ENCODE results near the gene DNAJC5. TPM values are rescaled to one million over a fixed set of nuclear protein-coding genes. Genes with fewer than 3 reads are reported as not detected.
"Not testable (repeated sequence)": the region's sequence is repeated elsewhere in the genome, so short reads cannot be mapped to it uniquely, and the experiment has no call there.

Gene DNAJC5
- total RNA-seq, 2 experiments from 2014 or later = 27.5 to 27.7 TPM

DNA sequence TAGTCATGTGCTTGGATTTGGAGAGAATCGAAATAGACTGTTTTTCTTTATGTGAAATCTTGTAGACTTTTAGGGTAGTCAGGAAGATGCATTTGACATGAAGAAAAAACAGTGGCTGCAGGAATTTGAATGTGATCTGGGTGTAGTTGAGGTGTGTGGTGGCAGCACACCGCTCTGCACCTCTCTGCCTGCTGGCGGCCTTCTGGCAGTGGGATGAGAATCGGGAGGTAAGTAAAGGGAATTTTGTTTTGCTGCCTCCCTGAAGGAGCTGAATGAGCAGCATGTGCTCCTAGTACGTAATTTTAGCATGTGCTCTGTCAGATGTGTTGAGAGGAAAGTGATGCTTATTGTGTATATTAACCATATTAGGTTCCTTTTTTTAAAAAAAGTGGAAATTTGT lies 26.7 kb upstream of the DNAJC5 start:
- intact Hi-C loops (cut with micrococcal nuclease; ENCODE audit: unreplicated experiment) = loop anchor here (5.0 to 10.0 kb wide), 2 partner anchors 104 to 333 kb away; partner anchors contain the start of gene PTK6
- CTCF ChIA-PET (ENCODE audit: unreplicated experiment) = no interaction called here
- peaks cover 7% of the 10 kb centered on the region for H3K4me1 ChIP-seq (ENCODE audit: insufficient read depth, low read length, poor library complexity, severe bottlenecking)
- H3K79me2 ChIP-seq (ENCODE audit: insufficient read depth, low read depth, low read length) = peaks cover 33% of the 10 kb centered on the region
- no peaks in the 10 kb centered on the region for H3K9me2 ChIP-seq (ENCODE audit: insufficient read depth, low read length)
- no peak overlapping the region for H3K4me2 ChIP-seq (ENCODE audit: low read length)
- H3K9me3 ChIP-seq (ENCODE audit: low read length) = no peaks in the 10 kb centered on the region
- TSS peak; percentile 23 for BruUV-seq (replicated peaks)
- TF ChIP-seq EZH2phosphoT487 (IDR thresholded peaks at IDR 0.05; ENCODE audit: borderline replicate concordance, low read depth, low read length) = no peak
- TF ChIP-seq, protein P1, sequence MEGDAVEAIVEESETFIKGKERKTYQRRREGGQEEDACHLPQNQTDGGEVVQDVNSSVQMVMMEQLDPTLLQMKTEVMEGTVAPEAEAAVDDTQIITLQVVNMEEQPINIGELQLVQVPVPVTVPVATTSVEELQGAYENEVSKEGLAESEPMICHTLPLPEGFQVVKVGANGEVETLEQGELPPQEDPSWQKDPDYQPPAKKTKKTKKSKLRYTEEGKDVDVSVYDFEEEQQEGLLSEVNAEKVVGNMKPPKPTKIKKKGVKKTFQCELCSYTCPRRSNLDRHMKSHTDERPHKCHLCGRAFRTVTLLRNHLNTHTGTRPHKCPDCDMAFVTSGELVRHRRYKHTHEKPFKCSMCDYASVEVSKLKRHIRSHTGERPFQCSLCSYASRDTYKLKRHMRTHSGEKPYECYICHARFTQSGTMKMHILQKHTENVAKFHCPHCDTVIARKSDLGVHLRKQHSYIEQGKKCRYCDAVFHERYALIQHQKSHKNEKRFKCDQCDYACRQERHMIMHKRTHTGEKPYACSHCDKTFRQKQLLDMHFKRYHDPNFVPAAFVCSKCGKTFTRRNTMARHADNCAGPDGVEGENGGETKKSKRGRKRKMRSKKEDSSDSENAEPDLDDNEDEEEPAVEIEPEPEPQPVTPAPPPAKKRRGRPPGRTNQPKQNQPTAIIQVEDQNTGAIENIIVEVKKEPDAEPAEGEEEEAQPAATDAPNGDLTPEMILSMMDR (conservative IDR thresholded peaks at IDR 0.05; ENCODE audit: low read length) = no peak
- no peak overlapping the region for H2AFZ ChIP-seq (ENCODE audit: low read length)
- H3K27ac ChIP-seq (ENCODE audit: low read depth, low read length, poor library complexity, severe bottlenecking) = no peak overlapping the region
- H4K20me1 ChIP-seq (ENCODE audit: insufficient read depth, low read length) = no peaks in the 10 kb centered on the region
- no peak for DNase-seq (ENCODE audit: low spot score)
- H3K36me3 ChIP-seq (ENCODE audit: insufficient read depth, low read length) = peaks cover 50% of the 10 kb centered on the region
- H3K4me3 ChIP-seq (ENCODE audit: low read depth, low read length, poor library complexity, severe bottlenecking) = no peak overlapping the region
- POLR2A ChIA-PET = no interaction called here

- Histone ChIP-seq H3K4me2 (ENCODE audit: low read length) (no peak overlapping the region), H2AFZ (ENCODE audit: low read length) (no peak overlapping the region), H3K4me1 (ENCODE audit: insufficient read depth, low read length, poor library complexity, severe bottlenecking) (no peaks in the 10 kb centered on the region), H3K27ac (ENCODE audit: low read depth, low read length, poor library complexity, severe bottlenecking) (no peak overlapping the region), H4K20me1 (ENCODE audit: insufficient read depth, low read length) (no peaks in the 10 kb centered on the region), H3K79me2 (ENCODE audit: insufficient read depth, low read depth, low read length) (no peaks in the 10 kb centered on the region), H3K36me3 (ENCODE audit: insufficient read depth, low read length) (peaks cover 90% of the 10 kb centered on the region), H3K4me3 (ENCODE audit: low read depth, low read length, poor library complexity, severe bottlenecking) (no peak overlapping the region), H3K9me3 (ENCODE audit: low read length) (peaks cover 6% of the 10 kb centered on the region; the same call in 1 of the 2 replicates), H3K9me2 (ENCODE audit: insufficient read depth, low read length) (no peaks in the 10 kb centered on the region)
- ChIA-PET CTCF (ENCODE audit: unreplicated experiment) (interaction anchor here (0.6 kb wide), 1 partner anchor 8 kb away, joined by 3 read pairs; no protein-coding TSS in a partner anchor), POLR2A (no interaction called here)
- BruUV-seq (replicated peaks) = no TSS peak
- TF ChIP-seq EZH2phosphoT487 (IDR thresholded peaks at IDR 0.05; ENCODE audit: borderline replicate concordance, low read depth, low read length) = no peak
- TF ChIP-seq, protein P1 (conservative IDR thresholded peaks at IDR 0.05; ENCODE audit: low read length) = no peak
- DNase-seq (ENCODE audit: low spot score) = no peak
- intact Hi-C loops (cut with micrococcal nuclease; ENCODE audit: unreplicated experiment) = no loop called here
Measured at GRCh38 chr20:63873477-63873971, 21.4 kb upstream of the DNAJC5 start.

- H3K27ac ChIP-seq (ENCODE audit: low read depth, low read length, poor library complexity, severe bottlenecking); intact Hi-C loops (cut with micrococcal nuclease; ENCODE audit: unreplicated experiment); H3K9me2 ChIP-seq (ENCODE audit: insufficient read depth, low read length); H4K20me1 ChIP-seq (ENCODE audit: insufficient read depth, low read length); H3K4me2 ChIP-seq (ENCODE audit: low read length); H2AFZ ChIP-seq (ENCODE audit: low read length); H3K79me2 ChIP-seq (ENCODE audit: insufficient read depth, low read depth, low read length); POLR2A ChIA-PET; BruUV-seq (replicated peaks); DNase-seq (ENCODE audit: low spot score); H3K4me3 ChIP-seq (ENCODE audit: low read depth, low read length, poor library complexity, severe bottlenecking); H3K4me1 ChIP-seq (ENCODE audit: insufficient read depth, low read length, poor library complexity, severe bottlenecking): not testable (repeated sequence)
- CTCF ChIA-PET (ENCODE audit: unreplicated experiment) = interaction anchor here (0.6 kb wide), 1 partner anchor 8 kb away, joined by 3 read pairs; no protein-coding TSS in a partner anchor
- H3K36me3 ChIP-seq (ENCODE audit: insufficient read depth, low read length) = peaks cover 90% of the 10 kb centered on the region
- peaks cover 12% of the 10 kb centered on the region; the same call in 1 of the 2 replicates for H3K9me3 ChIP-seq (ENCODE audit: low read length)
Measured at GRCh38 chr20:63874241-63874640, 20.7 kb upstream of the DNAJC5 start.

Data from OCI-LY7 (cell line).